Prostate gland (tissue), 2 donors: ENCODE results near the gene SAYSD1. TPM values are rescaled to one million over a fixed set of nuclear protein-coding genes. Genes with fewer than 3 reads are reported as not detected.
A peak's percentile ranks its signal among the peaks of the same experiment; 100 is the strongest.

ENCODE experiments used
- DNase-seq: peaks from one replicate; pipeline ENCODE4 v3.0.0-alpha.2; 2019; ENCODE audit warnings: low spot score
- H3K27ac ChIP-seq, 2 donors: fragments of 200-600 bp; sonication (generic); 2 replicates each; pipeline ENCODE4 v1.5.1; 2017 to 2019
- H3K27me3 ChIP-seq: fragments of 200-600 bp; sonication (generic); replicated peaks from 2 replicates; pipeline ENCODE4 v1.5.1; 2019; ENCODE audit not compliant: insufficient read depth
- H3K36me3 ChIP-seq, 2 donors: fragments of 200-600 bp; sonication (generic); 1 replicate in 1 of 2; 2 replicates in 1 of 2; pipeline versions ENCODE4 v1.5.1 to v1.8.1; 2017 to 2019
- H3K4me1 ChIP-seq: fragments of 200-600 bp; sonication (generic); replicated peaks from 2 replicates; pipeline ENCODE4 v1.5.1; 2019
- H3K4me3 ChIP-seq, 2 donors: fragments of 200-600 bp; sonication (generic); 2 replicates each; pipeline ENCODE4 v1.5.1; 2017 to 2019
- H3K9me3 ChIP-seq: fragments of 200-600 bp; sonication (generic); 2 replicates; pipeline ENCODE4 v1.5.1; 2017
- POLR2A ChIP-seq: fragments of 450-650 bp; IDR thresholded peaks from one replicate; pipeline ENCODE4 v1.6.1; 2016; ENCODE audit warnings: antibody characterized with exemption, mild to moderate bottlenecking
- POLR2AphosphoS5 ChIP-seq: sonication (generic); formaldehyde crosslinking; IDR thresholded peaks from one replicate; pipeline ENCODE4 v1.6.1; 2017; ENCODE audit warnings: antibody characterized with exemption
- WGBS: methylation state at CpG from one replicate; pipeline ENCODE4 v1.1.5; 2018; 5-methylcytosine and 5-hydroxymethylcytosine counted together
- intact Hi-C: fragments of 100-400 bp; cut with DNase I; formaldehyde crosslinking; loops from one replicate; pipeline ENCODE4 v1.14.2; 2022
- total RNA-seq, 2 donors: library from RNA; depleted of rRNA; stranded (reverse); fragments of >200 nt; gene quantifications; one replicate each; pipeline ENCODE4 v1.1.0, GENCODE V29; 2016
- TF ChIP-seq, protein P1 (sequence below), 4 experiments: fragments of 200-600 bp in 2 of 4; fragments of 450-650 bp in 2 of 4; sonication (generic) in 2 of 4; IDR thresholded peaks; 1 replicate in 3 of 4; 2 replicates in 1 of 4; pipeline ENCODE4 v1.5.1; 2016 to 2019; ENCODE audit warnings: antibody characterized with exemption in 4 of 4, mild to moderate bottlenecking in 2 of 4, moderate library complexity in 2 of 4

The SAYSD1 gene
- total RNA-seq, 2 donors from 2014 or later = 23.8 to 25.4 TPM

DNA sequence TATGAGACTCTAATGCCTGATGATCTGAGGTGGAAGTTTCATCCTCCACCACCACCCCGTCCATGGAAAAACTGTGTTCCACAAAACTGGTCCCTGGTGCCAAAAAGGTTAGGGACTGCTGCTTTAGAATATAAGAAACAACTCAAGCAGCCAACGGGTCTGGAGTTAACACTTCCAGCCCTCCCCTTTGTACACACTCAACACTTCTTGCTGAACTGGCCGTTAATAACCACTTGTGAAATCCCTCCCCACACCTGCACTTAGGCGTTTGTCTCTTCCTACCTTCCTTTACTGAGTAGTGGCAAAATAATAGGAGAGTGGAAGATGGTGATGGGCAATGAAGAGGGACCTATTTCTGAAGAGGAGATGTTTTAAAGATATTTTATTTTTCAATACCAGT is 10.5 kb downstream of the SAYSD1 start:
- TF ChIP-seq, protein P1, sequence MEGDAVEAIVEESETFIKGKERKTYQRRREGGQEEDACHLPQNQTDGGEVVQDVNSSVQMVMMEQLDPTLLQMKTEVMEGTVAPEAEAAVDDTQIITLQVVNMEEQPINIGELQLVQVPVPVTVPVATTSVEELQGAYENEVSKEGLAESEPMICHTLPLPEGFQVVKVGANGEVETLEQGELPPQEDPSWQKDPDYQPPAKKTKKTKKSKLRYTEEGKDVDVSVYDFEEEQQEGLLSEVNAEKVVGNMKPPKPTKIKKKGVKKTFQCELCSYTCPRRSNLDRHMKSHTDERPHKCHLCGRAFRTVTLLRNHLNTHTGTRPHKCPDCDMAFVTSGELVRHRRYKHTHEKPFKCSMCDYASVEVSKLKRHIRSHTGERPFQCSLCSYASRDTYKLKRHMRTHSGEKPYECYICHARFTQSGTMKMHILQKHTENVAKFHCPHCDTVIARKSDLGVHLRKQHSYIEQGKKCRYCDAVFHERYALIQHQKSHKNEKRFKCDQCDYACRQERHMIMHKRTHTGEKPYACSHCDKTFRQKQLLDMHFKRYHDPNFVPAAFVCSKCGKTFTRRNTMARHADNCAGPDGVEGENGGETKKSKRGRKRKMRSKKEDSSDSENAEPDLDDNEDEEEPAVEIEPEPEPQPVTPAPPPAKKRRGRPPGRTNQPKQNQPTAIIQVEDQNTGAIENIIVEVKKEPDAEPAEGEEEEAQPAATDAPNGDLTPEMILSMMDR (IDR thresholded peaks at IDR 0.05) = no peak
- TF ChIP-seq POLR2A = no peak
- TF ChIP-seq POLR2AphosphoS5 = no peak
- Histone ChIP-seq H3K27ac (no peak overlapping the region), H3K4me3 (no peak overlapping the region), H3K27me3 (no peaks in the 10 kb centered on the region), H3K36me3 (peaks cover 0 to 3% of the 10 kb centered on the region in 2 donors), H3K9me3 (no peaks in the 10 kb centered on the region), H3K4me1 (no peaks in the 10 kb centered on the region)
- intact Hi-C loops = no loop called here
- WGBS = 59% methylated on average over 4 of the region's 4 CpGs
- DNase-seq = no peak

DNA sequence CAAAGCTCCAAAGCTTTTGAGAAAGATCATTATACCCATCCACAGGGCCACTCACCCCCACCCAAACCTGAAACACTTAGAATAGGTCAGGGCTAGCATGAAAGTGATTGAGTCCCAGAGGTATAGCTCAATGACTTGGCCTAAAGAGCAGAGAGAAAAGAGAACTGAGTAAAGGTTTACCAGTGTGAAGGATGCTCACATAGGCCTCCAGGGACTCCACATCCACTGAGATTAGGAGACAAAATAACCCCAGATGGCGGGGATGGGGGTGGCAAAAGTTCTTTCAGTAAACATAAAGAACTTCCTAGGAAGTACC is 12.2 kb downstream of the SAYSD1 start:
- peaks cover 0 to 3% of the 10 kb centered on the region in 2 donors for H3K36me3 ChIP-seq
- no peaks in the 10 kb centered on the region for H3K9me3 ChIP-seq
- TF ChIP-seq POLR2AphosphoS5 (no peak), POLR2A (no peak)
- TF ChIP-seq, protein P1 (IDR thresholded peaks at IDR 0.05) = no peak
- no peak overlapping the region for H3K4me3 ChIP-seq
- no peaks in the 10 kb centered on the region for H3K27me3 ChIP-seq
- intact Hi-C loops = no loop called here
- H3K27ac ChIP-seq = no peak overlapping the region
- 100% methylated on average over 1 of the region's 1 CpG for WGBS
- DNase-seq = no peak
- no peaks in the 10 kb centered on the region for H3K4me1 ChIP-seq

DNA sequence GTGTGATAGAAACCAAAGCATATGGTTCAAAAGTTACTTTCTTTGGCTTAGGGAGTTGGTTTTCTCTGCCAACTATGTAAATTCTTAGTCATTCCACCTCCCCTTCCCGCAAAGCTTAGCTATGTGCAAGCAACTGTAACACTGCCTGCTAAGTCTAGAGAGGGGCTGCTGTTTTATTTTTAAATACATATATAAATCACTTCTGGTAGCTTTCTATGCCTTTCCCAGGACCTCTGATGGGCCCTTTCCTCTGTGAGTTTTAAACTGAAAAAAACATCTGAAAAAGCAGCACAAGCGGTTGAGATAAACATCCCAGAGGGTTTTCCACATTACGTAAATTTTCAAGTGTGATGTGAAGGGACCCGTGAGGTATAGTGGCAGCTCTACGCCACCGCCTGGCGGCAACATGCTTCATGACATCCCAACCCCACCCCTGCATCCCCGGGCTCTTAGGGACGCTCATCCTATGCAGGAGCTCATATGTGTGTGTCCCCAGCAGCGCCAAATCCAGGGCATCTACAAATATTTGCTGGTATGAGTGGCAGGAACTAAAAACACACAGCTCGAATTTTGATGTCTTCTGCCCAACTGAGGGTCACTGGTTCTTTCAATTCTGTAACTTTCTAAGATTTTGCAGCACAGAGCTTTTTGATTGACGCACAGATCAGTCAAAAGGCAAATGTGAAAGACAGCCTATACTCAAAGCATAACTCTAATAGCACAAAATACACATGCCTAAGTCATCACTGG is 12.7 kb downstream of the SAYSD1 start:
- intact Hi-C loops = no loop called here
- no peak for DNase-seq
- Histone ChIP-seq H3K27me3 (no peaks in the 10 kb centered on the region), H3K27ac (no peak overlapping the region), H3K9me3 (no peaks in the 10 kb centered on the region), H3K4me1 (no peaks in the 10 kb centered on the region), H3K36me3 (peaks cover 0 to 3% of the 10 kb centered on the region in 2 donors), H3K4me3 (no peak overlapping the region)
- no peak for TF ChIP-seq POLR2AphosphoS5
- TF ChIP-seq POLR2A = no peak
- TF ChIP-seq, protein P1 (IDR thresholded peaks at IDR 0.05) = peak in 1 of 4 experiments; percentile 22
- WGBS = 52% methylated on average over 12 of the region's 12 CpGs

DNA sequence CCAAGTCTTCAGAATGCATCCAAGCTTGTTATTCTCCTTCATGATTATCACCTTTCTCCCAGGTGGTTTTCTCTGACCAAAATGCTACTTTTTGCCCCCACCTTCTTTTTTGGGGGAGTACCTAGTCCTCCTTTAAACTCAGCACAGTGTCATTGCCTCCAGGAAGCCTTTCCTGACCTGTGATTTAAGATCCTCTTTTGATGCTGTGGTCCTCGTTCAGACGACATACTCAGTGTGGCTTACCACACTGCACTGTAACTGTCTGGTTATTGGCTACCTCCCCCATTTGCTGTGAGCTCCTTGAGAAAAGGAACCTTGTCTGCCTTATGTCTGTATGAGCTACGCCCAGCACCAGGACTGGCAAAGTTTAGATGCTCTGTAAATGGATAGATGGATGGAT is 14.6 kb downstream of the SAYSD1 start:
- DNase-seq = no peak
- WGBS = 85% methylated on average over 3 of the region's 3 CpGs
- Histone ChIP-seq H3K9me3 (no peaks in the 10 kb centered on the region), H3K4me3 (no peak overlapping the region), H3K27me3 (no peaks in the 10 kb centered on the region), H3K36me3 (peaks cover 0 to 3% of the 10 kb centered on the region in 2 donors), H3K4me1 (no peaks in the 10 kb centered on the region), H3K27ac (no peak overlapping the region)
- intact Hi-C loops = no loop called here
- TF ChIP-seq POLR2A (no peak), POLR2AphosphoS5 (no peak)
- TF ChIP-seq, protein P1 (IDR thresholded peaks at IDR 0.05) = no peak

DNA sequence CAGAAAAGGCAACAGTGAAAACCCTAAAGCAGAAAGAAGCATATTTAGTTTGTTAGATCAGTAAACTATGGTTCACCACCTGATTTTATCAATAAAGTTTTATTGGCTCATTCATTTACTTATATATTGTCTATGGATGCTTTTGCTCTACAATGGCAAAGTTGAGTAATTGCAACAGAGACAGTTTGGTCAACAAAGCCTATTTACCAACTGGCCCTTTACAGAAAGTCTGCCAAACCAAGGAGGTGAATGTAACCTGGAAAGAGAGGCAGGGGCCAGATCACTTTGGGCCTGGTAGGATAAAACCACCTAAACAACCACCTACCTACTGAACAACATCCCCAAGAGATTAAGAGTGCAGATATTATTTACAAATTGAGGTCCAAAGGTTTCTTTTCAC is 19.4 kb downstream of the SAYSD1 start:
- no peak for DNase-seq
- Histone ChIP-seq H3K4me3 (no peak overlapping the region), H3K4me1 (no peaks in the 10 kb centered on the region), H3K27ac (no peak overlapping the region), H3K27me3 (no peaks in the 10 kb centered on the region), H3K36me3 (no peaks in the 10 kb centered on the region), H3K9me3 (no peaks in the 10 kb centered on the region)
- intact Hi-C loops = no loop called here
- TF ChIP-seq, protein P1 (IDR thresholded peaks at IDR 0.05) = no peak
- TF ChIP-seq POLR2A = no peak
